DMS153 treated with DMSO at 0.1 percent for 48 hours (cell line): ENCODE results near the gene RPH3AL.

Source experiments
- DNase-seq: peaks from one replicate; lab custom pipeline; 2025; ENCODE audit not compliant: unreplicated experiment; lab: John Stamatoyannopoulos, UW

Gene RPH3AL

DNA sequence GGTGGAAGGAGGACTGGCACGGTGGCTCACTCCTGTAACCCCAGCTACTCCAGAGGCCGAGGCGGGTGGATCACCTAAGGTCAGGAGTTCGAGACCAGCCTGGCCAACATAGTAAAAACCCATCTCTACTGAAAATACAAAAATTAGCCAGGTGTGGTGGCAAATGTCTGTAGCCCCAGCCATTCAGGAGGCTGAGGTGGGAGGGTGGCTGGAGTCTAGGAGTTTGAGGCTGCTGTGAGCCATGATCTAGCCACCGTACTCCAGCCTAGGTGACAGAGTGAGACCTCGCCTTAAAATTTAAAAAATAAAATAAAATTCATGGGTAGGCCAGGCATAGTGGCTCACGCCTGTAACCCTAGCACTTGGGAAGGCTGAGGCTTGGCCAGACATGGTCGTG lies 1.2 kb upstream of the RPH3AL start:
- DNase-seq, result no peak

DNA sequence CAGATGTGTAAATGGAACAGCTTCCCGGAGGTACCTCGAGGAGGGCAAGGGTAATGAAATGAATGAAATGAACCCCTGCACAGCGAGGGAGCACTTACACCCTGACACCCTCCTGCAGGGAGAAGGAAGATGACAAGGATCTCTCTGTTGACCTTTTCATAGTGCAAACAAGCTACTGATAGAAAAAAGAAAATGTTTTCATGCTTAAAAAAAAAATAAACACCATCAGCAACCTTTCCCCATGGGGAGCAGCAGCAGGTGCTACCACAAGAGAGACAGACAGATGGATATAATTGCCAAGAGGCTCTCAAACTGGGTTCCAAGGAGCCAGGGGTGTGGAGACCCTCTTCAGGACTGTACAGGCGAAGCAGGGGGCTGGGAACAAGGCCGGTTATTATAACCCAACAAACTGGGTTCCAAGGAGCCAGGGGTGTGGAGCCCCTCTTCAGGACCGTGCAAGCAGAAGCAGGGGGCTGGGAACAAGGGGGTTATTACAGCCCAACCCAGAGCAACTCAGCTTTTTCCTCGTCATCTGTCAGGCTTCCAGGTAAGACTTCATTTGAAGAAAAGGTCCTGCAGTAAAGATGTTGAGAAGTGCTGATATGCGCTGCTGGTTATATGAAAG lies 718 bp upstream of the RPH3AL start:
- DNase-seq, result no peak

DNA sequence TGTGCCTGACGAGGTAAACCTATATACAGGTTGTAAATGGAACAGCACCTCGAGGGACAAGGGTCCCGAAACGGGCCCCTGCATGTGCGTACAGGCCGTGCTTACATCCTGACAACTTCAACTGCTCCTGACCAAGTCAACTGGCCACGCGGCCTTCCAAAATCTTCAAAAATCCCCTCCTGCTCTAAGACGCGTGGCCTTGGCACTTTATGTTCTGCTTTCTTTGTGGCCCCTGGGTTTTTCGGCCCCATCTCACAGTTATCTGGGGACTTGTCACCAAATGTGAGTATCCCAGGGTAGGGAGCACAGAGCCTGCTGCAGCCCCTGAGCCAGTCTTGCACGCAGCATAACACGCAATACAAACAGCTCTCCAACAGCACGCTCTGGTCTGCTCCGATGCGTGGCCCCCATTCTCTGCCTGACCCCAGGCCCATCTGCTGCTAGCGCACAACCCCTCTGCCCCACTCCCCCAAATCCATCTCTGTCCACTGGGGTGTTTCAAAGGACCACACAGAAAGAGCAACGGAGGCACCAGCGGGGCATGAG lies 659 bp downstream of the RPH3AL start:
- no peak for DNase-seq

DNA sequence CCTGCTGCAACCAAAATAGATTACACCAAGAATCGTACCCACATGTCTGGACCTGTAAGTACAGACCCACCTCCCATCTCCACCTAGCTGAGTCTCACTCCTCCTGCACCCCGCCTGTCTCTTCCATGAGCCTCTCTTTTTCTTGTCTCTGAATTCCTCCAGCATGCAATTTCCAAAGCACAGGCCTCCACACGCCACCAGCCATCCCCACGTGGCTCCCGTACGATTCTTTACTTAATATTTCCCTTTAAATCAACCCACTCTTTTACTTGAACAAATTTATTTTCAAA lies 1.2 kb downstream of the RPH3AL start:
- DNase-seq, result no peak

DNA sequence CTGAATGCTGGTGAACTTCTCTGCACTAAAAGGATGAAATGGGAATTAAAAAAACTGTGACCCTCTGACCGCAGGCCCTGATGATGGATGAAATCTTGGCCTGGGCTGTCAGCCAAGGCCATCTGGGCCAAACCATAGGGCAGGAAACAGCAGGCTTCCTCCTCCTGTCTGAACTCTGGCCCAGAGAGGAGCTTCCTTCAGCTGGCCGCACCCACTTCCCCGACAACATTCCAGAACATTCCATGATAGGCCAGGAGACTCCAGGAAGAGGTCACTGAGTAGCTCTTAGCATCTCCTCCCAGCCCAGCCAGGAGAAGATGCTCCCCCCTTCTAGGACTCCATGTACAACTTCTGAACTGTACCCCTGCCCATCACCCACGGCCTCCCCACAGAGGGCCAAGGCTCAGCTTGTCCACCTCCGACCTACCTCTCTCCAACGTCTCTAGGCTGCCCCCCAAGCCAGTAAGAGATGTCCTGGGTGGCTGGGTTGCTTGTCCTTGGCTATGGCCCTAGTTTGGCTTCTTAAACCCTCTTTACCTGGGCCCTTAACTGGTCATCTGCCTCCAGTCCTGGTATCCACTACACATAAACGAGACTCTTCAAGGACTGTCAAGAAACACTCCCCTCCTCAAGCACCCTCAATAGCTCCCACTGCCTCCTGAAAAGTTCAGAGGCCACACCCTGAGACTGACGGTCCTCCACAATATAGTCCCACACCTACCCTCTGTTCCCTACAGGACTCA lies 1.7 kb downstream of the RPH3AL start:
- no peak for DNase-seq

DNA sequence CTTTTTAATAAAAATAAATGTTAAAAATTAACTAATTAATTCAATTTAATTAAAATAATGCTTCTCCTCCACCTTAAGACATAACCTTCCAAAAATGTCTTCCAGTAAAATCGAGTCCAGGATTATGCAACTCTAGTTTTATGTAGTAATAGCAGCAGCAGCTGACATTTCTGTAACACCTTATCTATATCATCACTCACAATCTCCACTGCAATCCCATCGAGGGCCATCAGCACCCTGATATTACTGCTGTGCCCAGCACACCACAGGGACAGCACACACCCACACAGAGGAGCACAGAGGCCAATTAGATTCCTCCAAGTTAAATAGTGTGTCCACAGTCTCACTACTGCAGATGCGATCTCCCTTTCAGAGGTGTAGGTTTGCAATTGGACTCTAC lies 2.9 kb downstream of the RPH3AL start:
- no peak for DNase-seq

DNA sequence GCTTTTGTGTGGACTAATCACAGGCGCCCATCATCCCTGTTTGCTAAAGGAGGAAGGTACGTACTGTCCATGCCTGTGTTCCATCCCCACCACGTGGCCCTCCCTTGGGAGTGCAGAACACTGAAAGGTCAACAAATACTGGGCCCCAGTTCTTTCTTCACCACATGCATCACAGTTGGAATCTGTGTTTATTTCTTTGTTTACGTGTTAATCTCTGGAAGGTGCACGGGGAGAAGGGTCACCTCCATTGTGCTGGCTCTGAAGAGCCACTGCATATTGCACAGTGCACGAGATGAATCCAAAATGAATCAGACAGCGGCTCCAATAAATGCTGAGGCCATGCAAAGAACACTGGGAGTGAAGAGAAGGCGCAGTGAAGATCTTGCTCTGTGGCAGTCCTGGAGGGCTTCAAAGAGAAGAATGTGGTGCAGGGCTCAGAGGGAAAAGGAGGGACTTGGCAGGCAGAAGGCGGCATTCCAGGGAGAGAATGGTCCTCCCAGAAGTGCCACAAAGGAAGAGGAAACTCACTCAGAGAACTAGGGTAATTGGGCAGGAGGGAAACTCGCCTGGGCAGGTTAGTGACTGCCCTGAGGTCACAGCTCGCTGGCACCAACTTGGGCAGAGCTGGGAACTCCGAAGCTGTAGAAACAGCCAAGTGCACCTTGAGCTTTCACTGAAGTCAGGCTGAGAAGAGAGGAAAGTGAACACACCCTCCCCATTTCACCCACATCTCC lies 3.7 kb downstream of the RPH3AL start:
- peak; percentile 4 for DNase-seq

DNA sequence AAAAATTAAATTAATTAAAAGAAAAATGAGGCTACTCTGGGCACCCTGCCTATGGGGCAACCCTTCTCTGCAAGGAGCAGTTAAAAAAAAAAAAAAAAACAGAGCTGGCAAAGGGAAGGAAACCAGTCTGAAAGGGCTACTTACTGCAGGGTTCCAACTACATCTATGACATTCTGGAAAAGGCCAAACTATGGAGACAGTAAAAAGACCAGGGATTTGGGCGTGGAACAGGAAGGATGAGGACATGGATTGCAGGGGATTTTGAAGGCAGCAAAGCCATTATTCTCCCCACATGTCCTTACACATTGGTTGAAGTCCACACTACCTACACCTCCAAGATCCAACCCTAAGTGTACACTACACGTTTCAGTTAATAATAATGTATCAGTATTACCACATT lies 4.6 kb downstream of the RPH3AL start:
- DNase-seq, result no peak

DNA sequence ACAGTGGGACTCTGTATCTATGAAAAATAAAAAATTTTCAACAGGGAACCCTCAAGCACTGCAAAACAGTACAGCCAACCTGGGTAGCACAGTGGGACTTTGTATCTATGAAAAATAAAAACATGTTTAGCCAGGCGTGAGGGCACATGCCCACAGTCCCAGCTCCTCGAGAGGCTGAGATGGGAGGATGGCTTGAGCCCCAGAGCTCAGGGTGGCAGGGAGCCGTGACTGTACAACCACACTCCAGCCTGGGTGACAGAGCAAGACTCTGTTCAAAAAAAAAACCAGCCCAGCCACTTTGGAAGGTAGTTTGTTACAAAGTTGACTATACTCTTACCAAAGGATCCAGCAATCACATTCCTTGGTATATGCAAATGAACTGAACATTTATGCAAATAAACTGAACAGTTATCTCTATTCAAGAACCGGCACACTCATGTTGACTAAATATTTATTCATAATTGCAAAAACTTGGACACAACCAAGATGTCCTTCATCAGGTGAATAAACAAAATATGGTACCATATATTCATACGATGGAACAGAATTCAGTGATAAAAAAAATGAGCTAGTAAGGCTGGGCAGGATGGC lies 5.2 kb downstream of the RPH3AL start:
- no peak for DNase-seq

DNA sequence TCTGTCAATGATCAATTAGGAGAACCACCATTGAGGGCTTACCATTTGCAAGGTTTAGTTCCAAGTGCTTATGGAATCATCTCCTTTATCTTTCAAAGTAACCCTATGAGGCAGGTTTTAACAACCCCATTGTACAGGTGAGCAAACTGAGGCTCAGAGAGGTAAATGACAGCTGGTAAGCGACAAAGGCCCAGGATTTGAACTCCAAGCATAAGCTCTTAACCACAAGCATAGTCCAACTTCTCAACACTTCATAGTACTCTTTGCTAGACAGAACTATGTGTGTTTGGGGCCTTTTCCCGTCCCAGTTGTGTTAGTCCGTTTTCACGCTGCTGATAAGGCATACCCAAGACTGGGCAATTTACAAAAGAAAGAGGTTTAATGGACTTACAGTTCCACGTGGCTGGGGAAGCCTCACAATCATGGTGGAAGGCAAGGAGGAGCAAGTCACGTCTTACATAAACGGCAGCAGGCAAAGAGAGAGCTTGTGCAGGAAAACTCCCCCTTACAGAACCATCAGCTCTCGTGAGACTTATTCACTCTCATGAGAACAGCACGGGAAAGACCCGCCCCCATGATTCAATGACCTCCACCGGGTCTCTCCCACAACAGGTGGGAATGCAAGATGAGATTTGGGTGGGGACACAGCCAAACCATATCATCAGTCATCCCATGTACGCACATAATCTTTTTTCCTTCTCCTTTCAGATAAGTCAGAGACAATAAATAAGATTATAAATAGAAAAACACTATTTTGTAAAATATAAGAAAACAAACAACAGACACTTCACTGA lies 6.4 kb downstream of the RPH3AL start:
- DNase-seq, result no peak

DNA sequence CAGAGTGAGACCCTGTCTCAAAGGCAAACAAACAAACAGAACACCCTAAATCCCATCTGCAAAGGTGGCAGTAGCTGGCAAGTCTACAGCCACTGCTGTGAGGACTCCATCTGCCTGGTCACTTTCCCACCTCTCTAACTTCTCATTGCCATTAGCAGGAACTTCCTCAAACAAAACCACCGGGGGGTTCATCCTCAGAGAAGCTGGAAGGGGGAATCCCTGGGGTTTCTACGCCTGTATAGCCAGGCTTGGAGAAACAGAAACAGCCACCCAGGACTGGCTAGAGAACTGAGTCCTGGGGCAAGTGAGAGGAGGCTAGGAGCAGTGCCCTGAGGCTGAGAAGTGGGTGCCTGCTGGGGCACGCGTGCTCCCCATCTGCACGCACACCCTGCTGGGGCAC lies 7.3 kb downstream of the RPH3AL start:
- DNase-seq, result no peak

DNA sequence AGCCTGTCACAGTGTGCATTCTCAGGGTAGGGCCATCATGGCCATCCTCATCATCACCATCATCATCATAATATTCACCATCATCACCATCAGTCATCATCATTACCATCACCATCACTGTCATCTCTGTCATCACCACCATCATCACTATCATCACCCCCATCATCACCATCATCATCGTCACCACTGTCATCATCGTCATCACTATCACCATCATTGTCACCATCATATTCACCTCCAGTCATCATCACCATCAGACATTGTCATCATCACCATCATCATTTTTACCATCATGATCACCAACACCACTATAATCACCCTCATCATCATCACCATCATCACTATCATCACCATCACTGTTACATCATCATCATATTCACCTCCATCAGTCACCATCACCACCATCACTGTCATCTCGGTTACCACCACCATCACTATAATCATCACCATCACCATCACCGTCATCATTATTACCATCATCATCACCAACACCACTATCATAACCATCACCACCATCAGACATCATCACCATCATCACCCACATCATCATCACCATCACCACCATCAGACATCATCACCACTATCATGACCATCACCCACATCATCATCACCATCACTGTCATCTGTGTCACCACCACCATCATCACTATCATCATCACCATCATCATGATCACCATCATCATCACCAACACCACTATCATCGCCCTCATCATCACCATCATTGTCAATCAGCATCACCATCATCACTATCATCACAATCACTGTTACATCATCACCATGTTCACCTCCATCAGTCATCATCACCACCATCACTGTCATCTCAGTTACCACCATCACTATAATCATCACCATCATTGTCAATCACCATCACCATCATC lies 8.5 kb downstream of the RPH3AL start:
- no peak for DNase-seq

DNA sequence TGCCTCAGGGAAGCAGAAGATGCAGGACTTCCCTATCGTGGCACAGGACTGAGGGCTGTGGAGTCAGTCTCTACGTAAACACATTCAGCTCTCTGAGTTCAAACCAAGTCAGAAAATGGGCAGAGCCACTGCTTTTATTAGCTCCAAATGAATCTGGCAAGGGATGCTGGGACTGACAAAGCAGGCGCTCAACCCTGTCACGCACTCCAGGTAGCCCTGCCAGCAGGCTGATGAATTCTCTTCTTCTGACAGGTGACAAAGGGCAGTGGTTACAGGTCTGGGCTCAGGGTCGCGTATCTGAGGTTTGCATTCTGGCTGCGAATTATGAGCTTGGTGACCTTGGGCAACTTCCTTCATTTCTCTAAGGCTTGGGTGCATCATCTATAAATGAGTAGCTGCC lies 9.4 kb downstream of the RPH3AL start:
- DNase-seq, result no peak

DNA sequence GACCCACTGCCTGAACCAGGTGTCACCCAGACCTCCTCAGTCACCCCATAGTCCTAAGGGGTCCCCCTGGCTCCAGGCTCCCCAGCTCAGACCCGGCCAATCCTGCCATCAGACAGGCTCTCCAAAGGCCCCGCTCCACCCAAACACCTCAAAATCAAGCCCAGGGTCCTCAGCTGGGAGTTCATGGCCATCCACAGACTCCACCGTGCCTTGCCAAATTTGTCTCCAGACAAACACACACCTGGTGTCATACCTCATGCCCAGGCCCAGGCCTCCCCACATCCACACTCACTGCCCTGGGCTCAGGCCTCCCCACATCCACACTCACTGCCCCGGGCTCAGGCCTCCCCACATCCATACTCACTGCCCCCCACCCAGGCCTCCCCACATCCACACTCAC lies 12.5 kb downstream of the RPH3AL start:
- DNase-seq, result no peak

DNA sequence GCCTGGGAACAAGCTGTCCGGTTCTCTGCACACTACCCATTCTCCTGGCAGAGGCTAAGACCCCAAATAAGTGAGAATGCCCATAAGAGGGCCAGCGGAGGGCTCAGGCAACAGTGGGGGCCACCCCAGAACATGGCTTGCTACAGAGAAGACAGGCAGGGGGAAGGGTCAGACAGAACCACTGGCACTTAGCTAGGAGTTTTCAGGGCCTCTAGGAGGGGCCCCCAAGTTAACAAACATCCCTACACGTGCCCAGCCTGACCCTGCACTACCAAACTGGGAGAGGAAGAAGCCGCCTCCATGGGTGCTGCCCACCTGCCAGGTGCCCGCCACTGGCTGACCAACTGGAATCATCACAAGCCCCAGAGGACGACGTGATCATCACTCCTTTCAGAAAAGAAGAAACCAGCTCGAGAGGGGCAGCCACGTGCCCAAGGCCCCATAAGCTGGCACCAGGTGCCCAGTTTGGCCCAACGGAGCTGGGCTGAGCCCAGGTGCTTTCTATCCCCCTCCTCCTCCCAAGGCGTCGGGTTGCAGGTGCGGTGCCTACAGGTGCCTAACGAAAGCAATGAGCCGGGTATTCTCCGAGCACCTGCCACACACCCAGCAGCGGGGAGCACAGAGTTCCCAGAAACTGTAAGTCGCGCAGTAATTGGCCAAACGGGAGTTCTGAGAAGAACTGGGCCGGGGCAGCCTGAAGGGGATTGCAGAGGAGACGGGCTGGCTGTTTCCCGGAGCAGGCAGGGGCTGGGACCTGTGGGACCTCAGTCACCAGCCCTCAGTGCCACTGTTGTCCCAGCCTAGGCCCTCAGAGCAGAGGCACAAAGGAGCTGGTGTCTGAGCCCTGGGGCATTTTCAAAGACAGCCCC lies 13.2 kb downstream of the RPH3AL start:
- peak; percentile 22 for DNase-seq

DNA sequence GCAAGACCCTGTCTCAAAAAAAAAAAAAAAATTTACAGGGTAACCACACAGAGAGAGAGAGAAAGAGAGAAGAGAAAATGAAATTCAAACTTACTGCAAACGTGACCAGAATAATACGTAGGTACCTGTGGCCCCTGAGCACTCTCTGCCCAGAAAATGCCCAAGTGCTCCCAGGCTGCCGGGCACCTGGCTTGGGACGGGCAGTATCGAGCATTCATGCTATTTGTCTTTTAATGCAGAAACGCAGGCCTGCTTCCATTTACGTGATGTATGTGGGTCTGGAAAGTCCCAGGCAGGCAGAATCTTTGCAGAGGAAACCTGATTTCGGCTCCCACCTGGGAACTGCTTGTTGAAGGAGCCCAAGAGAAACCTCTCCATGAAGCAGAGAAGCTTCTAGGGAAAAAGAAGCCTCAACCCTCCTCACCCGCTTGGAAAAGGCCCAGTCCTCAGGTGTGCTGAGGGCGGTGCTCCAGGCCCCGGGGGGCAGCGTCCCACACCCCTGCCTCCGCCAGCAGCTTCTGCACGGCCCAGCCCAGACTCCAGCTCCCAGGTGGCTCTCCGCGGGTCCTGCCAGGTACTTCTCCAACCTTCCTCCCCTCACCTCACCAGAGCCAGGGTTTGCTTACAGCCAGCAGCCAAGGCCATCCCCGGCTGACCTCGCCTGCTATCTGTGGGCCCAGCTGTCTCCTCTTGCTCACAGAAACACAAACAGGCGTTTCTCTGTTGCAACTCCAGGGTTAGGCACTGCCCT lies 14.0 kb downstream of the RPH3AL start:
- DNase-seq, result no peak

DNA sequence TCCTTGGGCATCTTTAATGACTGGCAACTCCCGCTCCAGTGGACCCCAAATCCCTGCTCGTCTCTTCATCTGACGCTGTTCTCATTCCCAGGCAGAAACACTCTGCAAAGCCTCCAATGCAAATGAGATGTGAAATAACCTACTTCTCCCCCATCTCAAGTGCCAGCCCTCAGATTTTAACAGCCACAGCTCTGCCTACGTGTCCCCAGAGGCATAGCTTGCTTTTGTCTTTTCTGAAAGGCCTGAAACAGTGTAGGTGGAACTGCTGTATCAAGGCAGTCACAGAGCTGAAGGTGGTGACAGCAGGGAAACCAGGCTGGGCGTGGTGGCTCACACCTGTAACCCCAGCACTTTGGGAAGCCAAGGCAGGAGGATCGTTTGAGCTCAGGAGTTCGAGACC lies 14.7 kb downstream of the RPH3AL start:
- DNase-seq, result peak; percentile 1

DNA sequence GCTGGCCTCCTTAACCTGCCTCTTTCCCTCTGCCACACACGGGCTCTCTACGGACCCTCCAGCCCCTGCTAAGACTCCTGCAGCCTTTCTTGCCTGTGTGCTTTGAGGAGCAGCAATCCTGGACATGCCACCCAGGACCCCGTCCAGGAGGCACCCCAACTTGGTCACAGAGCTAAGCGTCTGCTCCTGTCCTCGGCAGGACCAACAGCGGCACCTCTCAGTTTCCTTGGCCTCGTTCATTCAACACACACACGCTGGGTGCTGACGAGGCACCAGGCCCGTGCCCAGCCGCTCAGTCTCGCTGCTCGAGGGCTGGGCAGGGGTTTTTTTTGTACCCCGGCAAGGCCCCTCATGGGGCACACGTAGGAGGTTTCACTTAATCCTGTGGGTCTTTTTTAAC lies 15.2 kb downstream of the RPH3AL start:
- no peak for DNase-seq
